SK-N-SH treated with all-trans-retinoic acid at 6 μM for 48 hours (cell line): ENCODE results near the gene RBM19.

Source experiments
- ATAC-seq: fragments of 200-7000 bp; cut with Tn5 transposase; 3 replicates; pipeline ENCODE4 v1.9.1; 2020; ENCODE audit warnings: mild to moderate bottlenecking, moderate library complexity
- ARNTL ChIP-seq: fragments of 450-650 bp; formaldehyde crosslinking; IDR thresholded peaks from 2 replicates; pipeline ENCODE4 v1.5.0; 2020; ENCODE audit warnings: low read depth, mild to moderate bottlenecking, moderate library complexity, borderline replicate concordance
- BACH2 ChIP-seq: fragments of 250-450 bp; sonication (Bioruptor Pico); IDR thresholded peaks from 2 replicates; pipeline ENCODE4 v1.9.0; 2021; ENCODE audit warnings: mild to moderate bottlenecking, borderline replicate concordance
- CSDC2 ChIP-seq: fragments of 250-450 bp; sonication (Bioruptor Pico); IDR thresholded peaks from 2 replicates; pipeline ENCODE4 v1.5.0; 2020; ENCODE audit warnings: mild to moderate bottlenecking, moderate library complexity
- CSRNP3 ChIP-seq: fragments of 250-450 bp; sonication (Bioruptor Pico); IDR thresholded peaks from 2 replicates; pipeline ENCODE4 v1.5.1; 2021; ENCODE audit warnings: mild to moderate bottlenecking, moderate library complexity
- ESRRG ChIP-seq: fragments of 250-450 bp; sonication (Bioruptor Pico); IDR thresholded peaks from 2 replicates; pipeline ENCODE4 v1.6.1; 2021; ENCODE audit warnings: mild to moderate bottlenecking
- GLIS3 ChIP-seq: fragments of 250-450 bp; sonication (Bioruptor Pico); IDR thresholded peaks from 2 replicates; pipeline ENCODE4 v1.5.0; 2020; ENCODE audit warnings: mild to moderate bottlenecking, moderate library complexity
- OSR1 ChIP-seq: fragments of 250-450 bp; sonication (Bioruptor Pico); IDR thresholded peaks from 2 replicates; pipeline ENCODE4 v1.8.0; 2022; ENCODE audit warnings: moderate library complexity, mild to moderate bottlenecking, inconsistent platforms
- PATZ1 ChIP-seq: fragments of 250-450 bp; sonication (Bioruptor Pico); IDR thresholded peaks from 2 replicates; pipeline ENCODE4 v1.8.0; 2020; ENCODE audit warnings: mild to moderate bottlenecking, moderate library complexity, borderline replicate concordance
- PPARA ChIP-seq: fragments of 250-450 bp; sonication (Bioruptor Pico); IDR thresholded peaks from 2 replicates; pipeline ENCODE4 v1.5.0; 2020; ENCODE audit warnings: mild to moderate bottlenecking, borderline replicate concordance
- RARB ChIP-seq: fragments of 250-450 bp; sonication (Bioruptor Pico); IDR thresholded peaks from 2 replicates; pipeline ENCODE4 v1.8.0; 2021; ENCODE audit warnings: mild to moderate bottlenecking, moderate library complexity
- SNAI2 ChIP-seq: fragments of 250-450 bp; sonication (Bioruptor Pico); IDR thresholded peaks from 2 replicates; pipeline ENCODE4 v1.5.0; 2020; ENCODE audit warnings: mild to moderate bottlenecking, moderate library complexity
- TCF4 ChIP-seq: fragments of 250-450 bp; sonication (Bioruptor Pico); IDR thresholded peaks from 2 replicates; pipeline ENCODE4 v1.8.0; 2021; ENCODE audit warnings: mild to moderate bottlenecking, moderate library complexity, borderline replicate concordance
- TOX ChIP-seq: fragments of 250-450 bp; sonication (Bioruptor Pico); IDR thresholded peaks from 2 replicates; pipeline ENCODE4 v1.8.0; 2021; ENCODE audit warnings: mild to moderate bottlenecking, moderate library complexity, borderline replicate concordance
- ZFP30 ChIP-seq: fragments of 450-650 bp; formaldehyde crosslinking; IDR thresholded peaks from 2 replicates; pipeline ENCODE4 v1.5.0; 2022; ENCODE audit warnings: mild to moderate bottlenecking, moderate library complexity
- ZNF565 ChIP-seq: fragments of 450-650 bp; formaldehyde crosslinking; conservative IDR thresholded peaks from 2 replicates; pipeline ENCODE4 v1.5.0; 2020; ENCODE audit warnings: low read depth, mild to moderate bottlenecking, moderate library complexity
- ZNF70 ChIP-seq: fragments of 450-650 bp; formaldehyde crosslinking; IDR thresholded peaks from 2 replicates; pipeline ENCODE4 v1.5.0; 2020; ENCODE audit warnings: mild to moderate bottlenecking, moderate library complexity
- ZNF8 ChIP-seq: fragments of 450-650 bp; formaldehyde crosslinking; IDR thresholded peaks from 2 replicates; pipeline ENCODE4 v1.5.0; 2020; ENCODE audit warnings: mild to moderate bottlenecking, moderate library complexity
- TF ChIP-seq, protein P1 (sequence below): fragments of 250-450 bp; sonication (Bioruptor Pico); IDR thresholded peaks from 2 replicates; pipeline ENCODE4 v1.5.0; 2020; ENCODE audit warnings: mild to moderate bottlenecking, moderate library complexity
- TF ChIP-seq, protein P2 (sequence below): fragments of 250-450 bp; sonication (Bioruptor Pico); IDR thresholded peaks from 2 replicates; pipeline ENCODE4 v1.5.1; 2020; ENCODE audit warnings: low read depth, mild to moderate bottlenecking, moderate library complexity

The RBM19 gene

DNA sequence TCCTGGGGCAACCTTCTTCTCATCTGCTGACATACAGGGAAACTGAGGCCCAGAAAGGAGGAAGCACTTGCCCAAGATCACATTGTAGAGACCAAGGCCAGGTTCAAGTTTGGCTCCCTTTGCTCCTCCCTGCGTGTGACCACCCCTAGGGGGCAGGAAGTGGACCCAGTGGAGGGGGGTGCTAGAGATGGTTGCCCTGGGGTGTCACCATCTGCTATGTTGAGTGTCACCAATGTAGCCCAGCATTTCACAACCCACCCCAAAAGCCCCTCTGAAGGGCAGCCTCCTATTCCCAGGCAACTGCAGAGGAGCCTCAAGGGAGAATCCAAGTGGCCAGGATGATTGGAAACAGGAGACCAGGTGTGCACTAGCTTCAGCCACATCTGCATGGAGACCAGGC, 12.0 kb upstream of the RBM19 start:
- TF ChIP-seq TCF4 (CRISPR knock-in tag): no peak
- TF ChIP-seq, protein P1, sequence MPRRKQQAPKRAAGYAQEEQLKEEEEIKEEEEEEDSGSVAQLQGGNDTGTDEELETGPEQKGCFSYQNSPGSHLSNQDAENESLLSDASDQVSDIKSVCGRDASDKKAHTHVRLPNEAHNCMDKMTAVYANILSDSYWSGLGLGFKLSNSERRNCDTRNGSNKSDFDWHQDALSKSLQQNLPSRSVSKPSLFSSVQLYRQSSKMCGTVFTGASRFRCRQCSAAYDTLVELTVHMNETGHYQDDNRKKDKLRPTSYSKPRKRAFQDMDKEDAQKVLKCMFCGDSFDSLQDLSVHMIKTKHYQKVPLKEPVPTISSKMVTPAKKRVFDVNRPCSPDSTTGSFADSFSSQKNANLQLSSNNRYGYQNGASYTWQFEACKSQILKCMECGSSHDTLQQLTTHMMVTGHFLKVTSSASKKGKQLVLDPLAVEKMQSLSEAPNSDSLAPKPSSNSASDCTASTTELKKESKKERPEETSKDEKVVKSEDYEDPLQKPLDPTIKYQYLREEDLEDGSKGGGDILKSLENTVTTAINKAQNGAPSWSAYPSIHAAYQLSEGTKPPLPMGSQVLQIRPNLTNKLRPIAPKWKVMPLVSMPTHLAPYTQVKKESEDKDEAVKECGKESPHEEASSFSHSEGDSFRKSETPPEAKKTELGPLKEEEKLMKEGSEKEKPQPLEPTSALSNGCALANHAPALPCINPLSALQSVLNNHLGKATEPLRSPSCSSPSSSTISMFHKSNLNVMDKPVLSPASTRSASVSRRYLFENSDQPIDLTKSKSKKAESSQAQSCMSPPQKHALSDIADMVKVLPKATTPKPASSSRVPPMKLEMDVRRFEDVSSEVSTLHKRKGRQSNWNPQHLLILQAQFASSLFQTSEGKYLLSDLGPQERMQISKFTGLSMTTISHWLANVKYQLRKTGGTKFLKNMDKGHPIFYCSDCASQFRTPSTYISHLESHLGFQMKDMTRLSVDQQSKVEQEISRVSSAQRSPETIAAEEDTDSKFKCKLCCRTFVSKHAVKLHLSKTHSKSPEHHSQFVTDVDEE: no peak
- no peak for TF ChIP-seq ZNF565 (CRISPR knock-in tag)
- TF ChIP-seq SNAI2: no peak
- no peak for TF ChIP-seq ZNF8 (CRISPR knock-in tag)
- no peak for TF ChIP-seq CSDC2 (CRISPR knock-in tag)
- TF ChIP-seq, protein P2, sequence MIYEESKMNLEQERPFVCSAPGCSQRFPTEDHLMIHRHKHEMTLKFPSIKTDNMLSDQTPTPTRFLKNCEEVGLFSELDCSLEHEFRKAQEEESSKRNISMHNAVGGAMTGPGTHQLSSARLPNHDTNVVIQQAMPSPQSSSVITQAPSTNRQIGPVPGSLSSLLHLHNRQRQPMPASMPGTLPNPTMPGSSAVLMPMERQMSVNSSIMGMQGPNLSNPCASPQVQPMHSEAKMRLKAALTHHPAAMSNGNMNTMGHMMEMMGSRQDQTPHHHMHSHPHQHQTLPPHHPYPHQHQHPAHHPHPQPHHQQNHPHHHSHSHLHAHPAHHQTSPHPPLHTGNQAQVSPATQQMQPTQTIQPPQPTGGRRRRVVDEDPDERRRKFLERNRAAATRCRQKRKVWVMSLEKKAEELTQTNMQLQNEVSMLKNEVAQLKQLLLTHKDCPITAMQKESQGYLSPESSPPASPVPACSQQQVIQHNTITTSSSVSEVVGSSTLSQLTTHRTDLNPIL (CRISPR knock-in tag): no peak
- TF ChIP-seq CSRNP3 (CRISPR knock-in tag): no peak
- TF ChIP-seq ZFP30: no peak
- no peak for TF ChIP-seq PATZ1 (CRISPR knock-in tag)
- TF ChIP-seq ARNTL (CRISPR knock-in tag): no peak
- TF ChIP-seq ZNF70 (CRISPR knock-in tag): no peak
- no peak for ATAC-seq

DNA sequence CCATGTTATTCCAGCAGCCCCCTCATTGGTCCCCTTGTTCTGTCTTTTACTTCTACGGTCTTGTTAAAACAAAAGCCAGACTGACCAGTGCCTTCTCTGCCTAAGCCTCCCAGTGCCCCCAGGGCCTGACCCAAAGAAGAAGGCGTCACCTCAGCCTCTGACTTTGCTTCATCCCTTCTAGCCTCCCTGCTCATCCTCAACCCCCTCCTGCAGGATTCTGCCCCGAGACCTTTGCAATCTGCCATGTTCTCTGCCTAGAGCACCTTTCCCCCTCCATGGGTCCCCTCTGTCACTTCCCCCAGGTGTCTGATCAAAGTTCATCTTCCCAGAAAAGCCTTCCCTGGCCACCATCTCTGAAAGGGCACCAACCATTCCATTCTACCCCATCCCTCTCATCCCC, 7.9 kb upstream of the RBM19 start:
- TF ChIP-seq ZNF565 (CRISPR knock-in tag): no peak
- TF ChIP-seq OSR1 (CRISPR knock-in tag): no peak
- no peak for TF ChIP-seq GLIS3
- no peak for TF ChIP-seq CSRNP3 (CRISPR knock-in tag)
- TF ChIP-seq ARNTL (CRISPR knock-in tag): no peak
- TF ChIP-seq ESRRG: no peak
- ATAC-seq: no peak

DNA sequence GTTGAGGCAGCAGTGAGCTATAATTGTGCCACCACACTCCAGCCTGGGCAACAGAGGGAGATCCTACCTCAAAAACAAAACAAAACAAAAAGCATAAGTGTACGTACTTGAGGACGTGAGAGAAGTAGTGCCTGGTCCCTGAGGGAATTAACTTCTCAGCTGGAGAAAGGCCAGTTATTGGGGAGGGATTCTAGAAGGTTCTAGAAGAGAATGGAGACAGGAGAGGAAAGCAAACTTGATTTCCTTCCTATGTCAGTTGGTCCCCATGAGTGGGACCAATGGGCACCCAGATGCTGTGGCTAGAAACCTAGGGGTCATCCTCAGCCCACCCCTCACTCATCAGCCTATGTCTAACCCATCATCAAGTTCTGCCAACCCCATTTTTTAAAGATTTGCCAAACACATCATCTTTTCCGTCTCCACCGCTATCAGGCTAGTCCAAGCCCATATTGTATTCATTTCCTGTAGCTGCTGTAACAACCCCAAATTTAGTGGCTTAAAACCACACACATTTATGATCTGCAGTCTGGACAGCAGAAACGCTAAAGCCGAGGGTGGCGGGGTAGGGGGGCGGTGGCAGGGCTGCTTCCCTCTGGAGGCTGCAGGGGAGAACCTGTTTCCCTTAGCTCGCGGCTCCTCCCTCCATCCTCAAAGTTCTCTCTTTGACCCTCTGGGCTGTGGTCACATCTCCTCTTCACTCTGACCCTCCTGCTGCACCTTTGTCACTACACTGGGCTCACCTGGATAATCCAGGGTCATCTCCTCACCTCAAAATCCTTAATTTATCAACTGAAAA, 7.2 kb upstream of the RBM19 start:
- TF ChIP-seq ZNF565 (CRISPR knock-in tag) (no peak), PPARA (CRISPR knock-in tag) (no peak), PATZ1 (CRISPR knock-in tag) (no peak), BACH2 (CRISPR knock-in tag) (no peak), ZFP30 (no peak), RARB (CRISPR knock-in tag) (no peak), TOX (no peak), CSDC2 (CRISPR knock-in tag) (no peak), ZNF70 (CRISPR knock-in tag) (no peak), CSRNP3 (CRISPR knock-in tag) (no peak), GLIS3 (no peak)
- TF ChIP-seq, protein P2 (CRISPR knock-in tag): no peak
- no peak for ATAC-seq
